Endothelial cell of umbilical vein (primary cell): Measurements from ENCODE around the gene RTN4R. TPM values are rescaled to one million over a fixed set of nuclear protein-coding genes. Genes with fewer than 3 reads are reported as not detected.

Experiments used
- BruUV-seq: library from RNA; stranded (reverse); fragments of 400-500 nt; replicated peaks from 2 replicates; lab custom pipeline; 2021; lab: Mats Ljungman, UMichigan
- CTCF ChIA-PET: fragments of 300-600, 350-600 bp; sonication (Branson Sonifier 250); formaldehyde crosslinking; loops from one replicate; lab custom pipeline; 2021; ENCODE audit warnings: antibody characterized with exemption, inconsistent platforms; lab: Charles Lee
- POLR2A ChIA-PET: fragments of 300-600, 350-600 bp; sonication (Branson Sonifier 250); formaldehyde crosslinking; loops from one replicate; lab custom pipeline; 2021; ENCODE audit warnings: antibody characterized with exemption, inconsistent platforms; lab: Charles Lee
- DNase-seq: peaks from one replicate; pipeline ENCODE4 v3.0.0-alpha.2; 2011; ENCODE audit warnings: low read depth, low spot score
- FAIRE-seq: peaks from 2 replicates; lab custom pipeline; 2011; peaks lifted over from hg19 to GRCh38; lab: Jason Lieb, UNC
- H2AFZ ChIP-seq: 2 replicates; pipeline ENCODE4 v1.6.0; 2012; ENCODE audit warnings: low read depth, low read length, control low read depth, inconsistent platforms
- H3K27ac ChIP-seq: 2 replicates; pipeline ENCODE4 v1.5.1; 2011; ENCODE audit warnings: low read depth, mild to moderate bottlenecking, control low read depth, low read length, moderate library complexity; ENCODE audit not compliant: insufficient read depth
- H3K27me3 ChIP-seq, 2 experiments: 2 replicates each; pipeline versions ENCODE4 v1.6.0 to v1.6.1; 2011; ENCODE audit warnings: low read length in 2 of 2, mixed read lengths in 1 of 2; ENCODE audit not compliant: control insufficient read depth in 2 of 2, insufficient read depth in 2 of 2
- H3K36me3 ChIP-seq, 2 experiments: 2 replicates in 1 of 2; 3 replicates in 1 of 2; pipeline ENCODE4 v1.5.1; 2011; ENCODE audit warnings: low read length in 2 of 2, mild to moderate bottlenecking in 1 of 2, moderate library complexity in 1 of 2; ENCODE audit not compliant: control insufficient read depth in 2 of 2, insufficient read depth in 2 of 2; ENCODE audit errors: extremely low read depth in 1 of 2
- H3K4me1 ChIP-seq: 3 replicates; pipeline ENCODE4 v1.5.1; 2011; ENCODE audit warnings: mild to moderate bottlenecking, low read length; ENCODE audit not compliant: control insufficient read depth, insufficient read depth; ENCODE audit errors: extremely low read depth
- H3K4me2 ChIP-seq: 2 replicates; pipeline ENCODE4 v1.6.1; 2011; ENCODE audit warnings: low read length, control low read depth, mixed read lengths; ENCODE audit not compliant: insufficient read depth
- H3K4me3 ChIP-seq, 3 experiments: fragments of 200-600 bp in 1 of 3; sonication (generic), shearing (Covaris generic) in 1 of 3; replicated peaks in 1 of 3; 2 replicates each; pipeline ENCODE4 v1.5.1; 2011 to 2016; ENCODE audit warnings: control low read depth in 3 of 3, low read length in 3 of 3, mild to moderate bottlenecking in 2 of 3, inconsistent platforms in 1 of 3, low read depth in 1 of 3, moderate library complexity in 1 of 3; ENCODE audit not compliant: insufficient read depth in 1 of 3
- H3K79me2 ChIP-seq: 2 replicates; pipeline ENCODE4 v1.6.0; 2012; ENCODE audit warnings: low read length, inconsistent platforms; ENCODE audit not compliant: control insufficient read depth, insufficient read depth
- H3K9ac ChIP-seq: replicated peaks from 2 replicates; pipeline ENCODE3; 2011; ENCODE audit warnings: low read length, control low read depth; ENCODE audit not compliant: insufficient read depth; ENCODE audit errors: extremely low read depth
- H3K9me1 ChIP-seq: replicated peaks from 3 replicates; pipeline ENCODE4 v1.6.0; 2011; ENCODE audit warnings: mild to moderate bottlenecking, low read length; ENCODE audit not compliant: control insufficient read depth, insufficient read depth; ENCODE audit errors: extremely low read depth
- H3K9me3 ChIP-seq: replicated peaks from 2 replicates; pipeline ENCODE4 v1.5.1; 2012; ENCODE audit warnings: low read length, inconsistent platforms; ENCODE audit not compliant: control insufficient read depth, insufficient read depth
- H4K20me1 ChIP-seq: replicated peaks from 2 replicates; pipeline ENCODE3; 2011; ENCODE audit warnings: mild to moderate bottlenecking, low read length; ENCODE audit not compliant: control insufficient read depth, insufficient read depth; ENCODE audit errors: extremely low read depth
- EZH2 ChIP-seq: IDR thresholded peaks from 2 replicates; pipeline ENCODE4 v1.6.1; 2012; ENCODE audit warnings: borderline replicate concordance, low read depth, mild to moderate bottlenecking, moderate library complexity, low read length, inconsistent platforms; ENCODE audit not compliant: severe bottlenecking
- FOS ChIP-seq: IDR thresholded peaks from 2 replicates; pipeline ENCODE4 v1.6.1; 2011; ENCODE audit warnings: mild to moderate bottlenecking, low read length, moderate library complexity, borderline replicate concordance; ENCODE audit not compliant: insufficient read depth
- GATA2 ChIP-seq: IDR thresholded peaks from 2 replicates; pipeline ENCODE4 v1.7.0; 2011; ENCODE audit warnings: low read depth, mild to moderate bottlenecking, moderate library complexity, mixed read lengths, low read length; ENCODE audit not compliant: insufficient read length, insufficient read depth
- MYC ChIP-seq: IDR thresholded peaks from one replicate; pipeline ENCODE4 v1.6.1; 2011; ENCODE audit warnings: mild to moderate bottlenecking, low read depth, low read length
- POLR2A ChIP-seq: IDR thresholded peaks from 2 replicates; pipeline ENCODE4 v1.6.1; 2012; ENCODE audit warnings: low read depth, mild to moderate bottlenecking, control low read depth, low read length
- dilution Hi-C: fragments of 300-500 bp; cut with MboI; formaldehyde crosslinking; loops from one replicate; pipeline ENCODE4 v1.15.0; 2019; ENCODE audit warnings: low sequenced_read_pairs; ENCODE audit not compliant: extremely low pct_ligation_motif_present
- intact Hi-C: fragments of 100-400 bp; cut with micrococcal nuclease; formaldehyde crosslinking; loops from one replicate; pipeline ENCODE4 v1.10.0; 2022
- polyA plus RNA-seq, 4 experiments: library from polyadenylated mRNA; depleted of rRNA in 3 of 4; stranded (reverse) in 3 of 4; unstranded in 1 of 4; fragments of >200 nt; gene quantifications; 2 replicates each; pipeline versions ENCODE4 v1.2.1 to v1.2.3, GENCODE V29; 2011 to 2012; ENCODE audit warnings: missing spikeins in 1 of 4
- total RNA-seq: library from RNA; stranded (reverse); gene quantifications from 2 replicates; pipeline ENCODE4 v1.2.3, GENCODE V29; 2021
- TF ChIP-seq, protein P1 (sequence below), 2 donors: IDR thresholded peaks; 1 replicate in 1 of 2; 2 replicates in 1 of 2; pipeline ENCODE4 v1.5.1; 2011; ENCODE audit warnings: low read length in 2 of 2, mild to moderate bottlenecking in 2 of 2, moderate library complexity in 2 of 2, control low read depth in 1 of 2, inconsistent platforms in 1 of 2, low read depth in 1 of 2; ENCODE audit not compliant: insufficient read depth in 1 of 2; ENCODE audit errors: extremely low read depth in 1 of 2

The RTN4R gene
- total and polyA plus RNA-seq, 2 donors (not counting 3 experiments of a cell fraction or from before 2014, with no cell fraction given), result 1.2 to 2.2 TPM

DNA sequence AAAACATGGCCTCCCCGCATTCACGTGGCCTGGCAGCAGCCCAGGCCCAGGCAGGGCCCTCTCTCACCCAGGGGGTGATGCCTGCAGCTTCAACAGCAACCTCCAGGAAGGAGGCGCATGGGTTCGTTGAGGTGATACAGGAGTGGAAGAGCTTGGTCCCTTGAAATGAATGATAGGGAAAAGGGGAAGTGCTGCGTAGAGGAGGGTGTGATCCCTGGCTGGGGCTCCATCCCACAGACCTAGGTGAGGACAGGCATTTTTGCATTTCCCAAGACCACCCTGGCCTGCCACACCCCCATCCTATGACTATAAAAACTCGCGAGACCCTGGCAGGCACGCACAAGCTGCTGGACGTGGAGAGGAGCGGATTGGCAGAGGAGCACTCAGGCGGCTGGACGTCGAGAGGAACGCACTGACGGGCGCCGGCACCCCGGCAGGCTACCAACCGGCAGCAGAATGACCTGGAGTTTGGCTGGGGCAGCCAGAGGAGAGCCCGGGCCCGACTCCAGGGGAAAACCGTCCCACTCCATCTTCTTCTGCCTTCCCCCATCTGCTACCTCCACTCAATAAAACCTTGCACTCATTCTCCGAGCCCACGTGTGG is 32.6 kb downstream of the RTN4R start:
- no peak overlapping the region for H2AFZ ChIP-seq
- dilution Hi-C loops, result no loop called here
- H3K9me1 ChIP-seq, result no peaks in the 10 kb centered on the region
- no TSS peak for BruUV-seq
- H3K27me3 ChIP-seq, result no peaks in the 10 kb centered on the region
- no peaks in the 10 kb centered on the region for H3K36me3 ChIP-seq
- DNase-seq, result no peak
- no peak overlapping the region for H3K4me3 ChIP-seq
- ChIA-PET POLR2A (no interaction called here), CTCF (no interaction called here)
- no peak overlapping the region for H3K4me2 ChIP-seq
- no peak overlapping the region for H3K27ac ChIP-seq
- H3K4me1 ChIP-seq, result peaks cover 7% of the 10 kb centered on the region
- H3K9ac ChIP-seq, result no peak overlapping the region
- H3K9me3 ChIP-seq, result no peaks in the 10 kb centered on the region
- intact Hi-C loops, result no loop called here
- TF ChIP-seq POLR2A, result no peak
- no peak for TF ChIP-seq GATA2
- TF ChIP-seq, protein P1, sequence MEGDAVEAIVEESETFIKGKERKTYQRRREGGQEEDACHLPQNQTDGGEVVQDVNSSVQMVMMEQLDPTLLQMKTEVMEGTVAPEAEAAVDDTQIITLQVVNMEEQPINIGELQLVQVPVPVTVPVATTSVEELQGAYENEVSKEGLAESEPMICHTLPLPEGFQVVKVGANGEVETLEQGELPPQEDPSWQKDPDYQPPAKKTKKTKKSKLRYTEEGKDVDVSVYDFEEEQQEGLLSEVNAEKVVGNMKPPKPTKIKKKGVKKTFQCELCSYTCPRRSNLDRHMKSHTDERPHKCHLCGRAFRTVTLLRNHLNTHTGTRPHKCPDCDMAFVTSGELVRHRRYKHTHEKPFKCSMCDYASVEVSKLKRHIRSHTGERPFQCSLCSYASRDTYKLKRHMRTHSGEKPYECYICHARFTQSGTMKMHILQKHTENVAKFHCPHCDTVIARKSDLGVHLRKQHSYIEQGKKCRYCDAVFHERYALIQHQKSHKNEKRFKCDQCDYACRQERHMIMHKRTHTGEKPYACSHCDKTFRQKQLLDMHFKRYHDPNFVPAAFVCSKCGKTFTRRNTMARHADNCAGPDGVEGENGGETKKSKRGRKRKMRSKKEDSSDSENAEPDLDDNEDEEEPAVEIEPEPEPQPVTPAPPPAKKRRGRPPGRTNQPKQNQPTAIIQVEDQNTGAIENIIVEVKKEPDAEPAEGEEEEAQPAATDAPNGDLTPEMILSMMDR (IDR thresholded peaks at IDR 0.05; ENCODE audit: extremely low read depth in 1 of 2, insufficient read depth in 1 of 2, low read depth in 1 of 2, low read length in 2 of 2), result no peak
- no peak for TF ChIP-seq EZH2
- TF ChIP-seq MYC, result no peak
- TF ChIP-seq FOS, result no peak
- no peaks in the 10 kb centered on the region for H3K79me2 ChIP-seq
- H4K20me1 ChIP-seq, result no peaks in the 10 kb centered on the region
- FAIRE-seq, result no peak
